Left ventricle myocardium inferior (tissue), 1 donor: ENCODE results near the gene CDHR1. TPM values are rescaled to one million over a fixed set of nuclear protein-coding genes. Genes with fewer than 3 reads are reported as not detected.

Experiments
- DNase-seq: peaks from one replicate; pipeline ENCODE4 v3.0.0-alpha.2; 2020
- H3K27ac ChIP-seq: fragments of 200-600 bp; replicated peaks from 2 replicates; pipeline ENCODE4 v1.8.0; 2021
- H3K27me3 ChIP-seq: fragments of 200-600 bp; 2 replicates; pipeline ENCODE4 v1.8.0; 2021; ENCODE audit warnings: low read depth
- H3K36me3 ChIP-seq: fragments of 200-600 bp; 2 replicates; pipeline ENCODE4 v1.8.0; 2021
- H3K4me1 ChIP-seq: fragments of 200-600 bp; 2 replicates; pipeline ENCODE4 v1.8.0; 2021
- H3K4me3 ChIP-seq: fragments of 200-600 bp; 2 replicates; pipeline ENCODE4 v1.8.0; 2021; ENCODE audit warnings: mild to moderate bottlenecking, moderate library complexity
- H3K9me3 ChIP-seq: fragments of 200-600 bp; replicated peaks from 2 replicates; pipeline ENCODE4 v1.8.0; 2021
- intact Hi-C: fragments of 100-400 bp; cut with micrococcal nuclease; formaldehyde crosslinking; loops from one replicate; pipeline ENCODE4 v1.11.0; 2022
- total RNA-seq: library from RNA; stranded (reverse); fragmentation: NEBNext Ultra II Directional; extraction: Animal tissue kit (Norgen Biotek cat#: 25700); gene quantifications from one replicate; pipeline ENCODE4 v1.2.1, GENCODE V29; 2021
- TF ChIP-seq, protein P1 (sequence below): fragments of 200-600 bp; IDR thresholded peaks from 2 replicates; pipeline ENCODE4 v1.8.0; 2021; ENCODE audit warnings: antibody characterized with exemption, mild to moderate bottlenecking, borderline replicate concordance
- donor health status: DM: no; HTN: yes; CAD: no; lungs with severe emphysema.

Gene CDHR1
- total RNA-seq, 1 donor from 2014 or later, result 0.41 TPM

DNA sequence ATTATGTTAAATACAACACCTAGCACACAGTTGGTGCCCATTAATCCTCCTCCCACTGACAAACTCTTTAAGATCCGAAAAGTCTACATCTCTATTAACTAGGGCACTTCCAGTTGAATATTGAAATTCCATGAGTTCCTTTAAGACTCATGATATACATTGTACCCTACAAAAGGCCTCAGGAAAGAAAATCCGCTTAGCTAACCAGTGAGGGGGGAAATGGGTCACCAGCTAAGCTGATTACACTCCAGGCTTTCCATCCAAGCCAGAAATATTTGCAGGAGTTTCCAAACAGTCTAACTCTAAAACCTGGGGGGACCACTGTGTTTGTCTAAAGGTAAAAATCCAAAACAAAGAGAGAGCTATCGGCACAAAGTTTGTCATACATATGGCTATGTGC lies 32.3 kb downstream of the CDHR1 start:
- intact Hi-C loops, result no loop called here
- TF ChIP-seq, protein P1, sequence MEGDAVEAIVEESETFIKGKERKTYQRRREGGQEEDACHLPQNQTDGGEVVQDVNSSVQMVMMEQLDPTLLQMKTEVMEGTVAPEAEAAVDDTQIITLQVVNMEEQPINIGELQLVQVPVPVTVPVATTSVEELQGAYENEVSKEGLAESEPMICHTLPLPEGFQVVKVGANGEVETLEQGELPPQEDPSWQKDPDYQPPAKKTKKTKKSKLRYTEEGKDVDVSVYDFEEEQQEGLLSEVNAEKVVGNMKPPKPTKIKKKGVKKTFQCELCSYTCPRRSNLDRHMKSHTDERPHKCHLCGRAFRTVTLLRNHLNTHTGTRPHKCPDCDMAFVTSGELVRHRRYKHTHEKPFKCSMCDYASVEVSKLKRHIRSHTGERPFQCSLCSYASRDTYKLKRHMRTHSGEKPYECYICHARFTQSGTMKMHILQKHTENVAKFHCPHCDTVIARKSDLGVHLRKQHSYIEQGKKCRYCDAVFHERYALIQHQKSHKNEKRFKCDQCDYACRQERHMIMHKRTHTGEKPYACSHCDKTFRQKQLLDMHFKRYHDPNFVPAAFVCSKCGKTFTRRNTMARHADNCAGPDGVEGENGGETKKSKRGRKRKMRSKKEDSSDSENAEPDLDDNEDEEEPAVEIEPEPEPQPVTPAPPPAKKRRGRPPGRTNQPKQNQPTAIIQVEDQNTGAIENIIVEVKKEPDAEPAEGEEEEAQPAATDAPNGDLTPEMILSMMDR, result no peak
- no peaks in the 10 kb centered on the region for H3K9me3 ChIP-seq

GRCh38 chr10:84227810-84228209 lies 33.5 kb downstream of the CDHR1 start:
- no peak overlapping the region for H3K4me3 ChIP-seq
- no peaks in the 10 kb centered on the region for H3K9me3 ChIP-seq
- TF ChIP-seq, protein P1, result no peak
- no peak for DNase-seq
- H3K27ac ChIP-seq, result no peak overlapping the region
- H3K27me3 ChIP-seq, result peaks cover 60% of the 10 kb centered on the region
- H3K36me3 ChIP-seq, result no peaks in the 10 kb centered on the region
- H3K4me1 ChIP-seq, result no peaks in the 10 kb centered on the region
- intact Hi-C loops, result no loop called here

More for the DNA sequence above, 32.3 kb downstream of the CDHR1 start:
- Histone ChIP-seq H3K27ac (no peak overlapping the region), H3K36me3 (no peaks in the 10 kb centered on the region), H3K4me3 (no peak overlapping the region), H3K27me3 (peaks cover 62% of the 10 kb centered on the region), H3K4me1 (no peaks in the 10 kb centered on the region)
- DNase-seq, result no peak

DNA sequence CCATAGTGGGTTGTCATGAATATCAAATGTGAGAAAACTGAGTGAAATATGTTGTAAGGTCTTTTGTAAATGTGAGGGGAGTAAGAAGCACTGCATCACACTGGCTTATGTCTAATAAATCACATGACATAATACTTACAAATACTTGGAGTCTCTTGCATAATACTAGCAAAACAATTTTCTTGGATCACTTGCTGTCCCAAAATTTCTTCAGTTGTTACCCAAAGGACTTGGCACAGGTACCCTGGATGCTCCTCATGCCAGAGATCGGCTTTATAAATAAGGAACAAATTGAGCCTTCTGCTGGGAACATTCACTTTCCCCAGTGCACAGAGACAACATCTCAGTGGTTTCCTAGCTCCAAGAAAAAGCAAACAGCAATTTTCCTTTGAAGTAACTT lies 36.0 kb downstream of the CDHR1 start:
- no peak for DNase-seq
- Histone ChIP-seq H3K36me3 (no peaks in the 10 kb centered on the region), H3K4me1 (no peaks in the 10 kb centered on the region), H3K27ac (no peak overlapping the region), H3K4me3 (no peak overlapping the region), H3K27me3 (peaks cover 64% of the 10 kb centered on the region), H3K9me3 (no peaks in the 10 kb centered on the region)
- TF ChIP-seq, protein P1, result no peak
- intact Hi-C loops, result no loop called here

GRCh38 chr10:84232376-84232775 lies 38.0 kb downstream of the CDHR1 start:
- intact Hi-C loops, result no loop called here

DNA sequence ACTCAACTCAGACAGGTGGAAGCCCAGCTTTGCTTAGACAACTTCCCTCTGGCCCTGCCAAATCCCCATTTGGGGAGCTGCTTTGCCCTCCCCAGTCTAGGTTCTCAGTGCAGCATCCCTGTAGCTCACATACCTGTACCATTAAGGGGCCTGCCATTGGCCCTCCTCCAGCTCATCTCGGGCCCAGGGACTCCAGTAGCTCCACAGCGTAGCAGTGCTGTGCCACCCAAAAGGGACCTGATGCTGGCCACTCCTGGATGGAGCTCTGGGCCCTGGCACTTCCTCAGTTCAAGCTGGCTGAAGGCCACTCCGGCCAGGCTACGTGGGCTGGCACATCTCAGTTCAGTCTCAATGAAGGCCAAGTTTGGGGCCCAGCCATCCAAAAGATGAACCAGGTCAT lies 39.6 kb downstream of the CDHR1 start:
- TF ChIP-seq, protein P1, result no peak
- intact Hi-C loops, result no loop called here
- no peak overlapping the region for H3K27ac ChIP-seq
- H3K9me3 ChIP-seq, result no peaks in the 10 kb centered on the region
- no peak overlapping the region for H3K4me3 ChIP-seq
- H3K36me3 ChIP-seq, result no peaks in the 10 kb centered on the region
- H3K4me1 ChIP-seq, result no peaks in the 10 kb centered on the region
- peaks cover 70% of the 10 kb centered on the region for H3K27me3 ChIP-seq
- no peak for DNase-seq

More at GRCh38 chr10:84232376-84232775, 38.0 kb downstream of the CDHR1 start:
- H3K4me3 ChIP-seq, result no peak overlapping the region
- peaks cover 63% of the 10 kb centered on the region for H3K27me3 ChIP-seq
- H3K4me1 ChIP-seq, result no peaks in the 10 kb centered on the region
- H3K27ac ChIP-seq, result no peak overlapping the region
- TF ChIP-seq, protein P1, result no peak
- no peaks in the 10 kb centered on the region for H3K36me3 ChIP-seq
- H3K9me3 ChIP-seq, result no peaks in the 10 kb centered on the region
- DNase-seq, result no peak

DNA sequence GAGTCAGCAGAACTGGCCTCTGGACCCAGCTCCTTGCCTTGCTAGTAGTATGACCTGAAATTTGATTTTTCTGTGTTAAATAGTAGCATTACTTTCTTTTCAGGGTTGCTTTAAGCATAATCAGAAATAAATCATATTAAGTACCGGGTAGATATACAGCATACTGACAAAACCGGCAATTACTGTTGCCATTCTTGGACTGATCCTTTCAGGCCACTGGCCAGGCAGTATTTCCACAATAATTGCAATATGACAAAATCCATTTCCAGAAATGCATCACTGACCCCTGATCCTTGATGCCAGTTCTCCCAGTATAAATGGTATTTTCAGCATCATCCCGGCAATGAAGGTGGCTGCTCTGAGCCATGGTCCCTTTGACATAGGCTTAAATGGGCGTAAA lies 40.1 kb downstream of the CDHR1 start:
- intact Hi-C loops, result no loop called here
- H3K4me1 ChIP-seq, result no peaks in the 10 kb centered on the region
- TF ChIP-seq, protein P1, result no peak

More for the DNA sequence above, 40.1 kb downstream of the CDHR1 start:
- Histone ChIP-seq H3K9me3 (no peaks in the 10 kb centered on the region), H3K4me3 (no peak overlapping the region), H3K36me3 (no peaks in the 10 kb centered on the region), H3K27me3 (peaks cover 70% of the 10 kb centered on the region), H3K27ac (no peak overlapping the region)
- no peak for DNase-seq
